HEK293 (cell line): ENCODE results near the gene LCAT.
A peak's percentile ranks its signal among the peaks of the same experiment; 100 is the strongest.

Source experiments
- BCL11A ChIP-seq: fragments of 450-650 bp; formaldehyde crosslinking; IDR thresholded peaks from 2 replicates; pipeline ENCODE4 v1.5.1; 2016; ENCODE audit warnings: low read depth, missing biosample characterization, missing genetic modification characterization
- ELK4 ChIP-seq: IDR thresholded peaks from 2 replicates; pipeline ENCODE4 v1.6.1; 2011; ENCODE audit warnings: mild to moderate bottlenecking, low read depth, low read length, borderline replicate concordance
- PBX3 ChIP-seq: sonication (generic); formaldehyde crosslinking; IDR thresholded peaks from 2 replicates; pipeline ENCODE4 v1.8.1; 2022; ENCODE audit warnings: mild to moderate bottlenecking, moderate library complexity, missing genetic modification reagents
- PRDM6 ChIP-seq: fragments of 450-650 bp; formaldehyde crosslinking; IDR thresholded peaks from 2 replicates; pipeline ENCODE4 v1.5.1; 2017; ENCODE audit warnings: missing biosample characterization, missing genetic modification characterization
- SCRT2 ChIP-seq: fragments of 450-650 bp; formaldehyde crosslinking; IDR thresholded peaks from 2 replicates; pipeline ENCODE4 v1.5.1; 2016; ENCODE audit warnings: missing biosample characterization, missing genetic modification characterization
- TCF7L2 ChIP-seq: IDR thresholded peaks from 2 replicates; pipeline ENCODE4 v1.6.1; 2011; ENCODE audit warnings: low read depth, mild to moderate bottlenecking, inconsistent platforms, low read length, moderate library complexity, borderline replicate concordance
- ZBTB11 ChIP-seq: fragments of 450-650 bp; formaldehyde crosslinking; conservative IDR thresholded peaks from 2 replicates; pipeline ENCODE4 v1.5.1; 2016; ENCODE audit warnings: low read depth, missing biosample characterization, missing genetic modification characterization
- ZBTB21 ChIP-seq: fragments of 450-650 bp; formaldehyde crosslinking; IDR thresholded peaks from 2 replicates; pipeline ENCODE4 v1.5.1; 2017; ENCODE audit warnings: missing biosample characterization, missing genetic modification characterization
- ZFHX2 ChIP-seq: fragments of 450-650 bp; formaldehyde crosslinking; conservative IDR thresholded peaks from 2 replicates; pipeline ENCODE4 v1.5.1; 2016; ENCODE audit warnings: missing biosample characterization, missing genetic modification characterization
- ZNF112 ChIP-seq: fragments of 450-650 bp; formaldehyde crosslinking; IDR thresholded peaks from 2 replicates; pipeline ENCODE4 v1.5.0; 2017; ENCODE audit warnings: missing biosample characterization, missing genetic modification characterization
- ZNF169 ChIP-seq: fragments of 450-650 bp; formaldehyde crosslinking; IDR thresholded peaks from 2 replicates; pipeline ENCODE4 v1.5.1; 2016; ENCODE audit warnings: missing biosample characterization, missing genetic modification characterization
- ZNF2 ChIP-seq: fragments of 450-650 bp; formaldehyde crosslinking; IDR thresholded peaks from 2 replicates; pipeline ENCODE4 v1.5.1; 2016; ENCODE audit warnings: missing biosample characterization, missing genetic modification characterization
- ZNF280D ChIP-seq: fragments of 450-650 bp; formaldehyde crosslinking; IDR thresholded peaks from 2 replicates; pipeline ENCODE4 v1.5.1; 2016; ENCODE audit warnings: missing biosample characterization, missing genetic modification characterization
- ZNF341 ChIP-seq: fragments of 450-650 bp; formaldehyde crosslinking; IDR thresholded peaks from 2 replicates; pipeline ENCODE4; 2016; ENCODE audit warnings: low read depth, missing biosample characterization, missing genetic modification characterization
- ZNF404 ChIP-seq: fragments of 450-650 bp; formaldehyde crosslinking; IDR thresholded peaks from 2 replicates; pipeline ENCODE4 v1.5.1; 2017; ENCODE audit warnings: missing biosample characterization, missing genetic modification characterization
- ZNF530 ChIP-seq: fragments of 450-650 bp; formaldehyde crosslinking; IDR thresholded peaks from 2 replicates; pipeline ENCODE4 v1.5.1; 2016; ENCODE audit warnings: low read depth, missing biosample characterization, missing genetic modification characterization
- ZNF621 ChIP-seq: fragments of 450-650 bp; formaldehyde crosslinking; IDR thresholded peaks from 2 replicates; pipeline ENCODE4 v1.5.1; 2017; ENCODE audit warnings: missing biosample characterization, missing genetic modification characterization
- ZNF677 ChIP-seq: fragments of 450-650 bp; IDR thresholded peaks from 2 replicates; pipeline ENCODE4 v1.5.0; 2018; ENCODE audit warnings: missing biosample characterization, mild to moderate bottlenecking, missing genetic modification characterization, moderate library complexity
- ZNF830 ChIP-seq: fragments of 450-650 bp; IDR thresholded peaks from 2 replicates; pipeline ENCODE4 v1.5.0; 2018; ENCODE audit warnings: missing biosample characterization, missing genetic modification characterization, low read depth, mild to moderate bottlenecking, moderate library complexity
- ZXDB ChIP-seq: fragments of 450-650 bp; formaldehyde crosslinking; IDR thresholded peaks from 2 replicates; pipeline ENCODE4 v1.5.1; 2016; ENCODE audit warnings: missing biosample characterization, missing genetic modification characterization
- TF ChIP-seq, protein P1 (sequence below): fragments of 450-650 bp; formaldehyde crosslinking; IDR thresholded peaks from 2 replicates; pipeline ENCODE4 v1.5.1; 2016; ENCODE audit warnings: missing biosample characterization, missing genetic modification characterization
- TF ChIP-seq, protein P2 (sequence below): fragments of 450-650 bp; formaldehyde crosslinking; IDR thresholded peaks from 2 replicates; pipeline ENCODE4 v1.5.1; 2016; ENCODE audit warnings: missing biosample characterization, missing genetic modification characterization
- TF ChIP-seq, protein P3 (sequence below): fragments of 450-650 bp; formaldehyde crosslinking; IDR thresholded peaks from 2 replicates; pipeline ENCODE4 v1.5.1; 2016; ENCODE audit warnings: missing biosample characterization, missing genetic modification characterization

LCAT gene

GRCh38 chr16:67892899-67893742, 50.8 kb downstream of the LCAT start, which contains the start of gene PSKH1 (continued):
- TF ChIP-seq, protein P1, sequence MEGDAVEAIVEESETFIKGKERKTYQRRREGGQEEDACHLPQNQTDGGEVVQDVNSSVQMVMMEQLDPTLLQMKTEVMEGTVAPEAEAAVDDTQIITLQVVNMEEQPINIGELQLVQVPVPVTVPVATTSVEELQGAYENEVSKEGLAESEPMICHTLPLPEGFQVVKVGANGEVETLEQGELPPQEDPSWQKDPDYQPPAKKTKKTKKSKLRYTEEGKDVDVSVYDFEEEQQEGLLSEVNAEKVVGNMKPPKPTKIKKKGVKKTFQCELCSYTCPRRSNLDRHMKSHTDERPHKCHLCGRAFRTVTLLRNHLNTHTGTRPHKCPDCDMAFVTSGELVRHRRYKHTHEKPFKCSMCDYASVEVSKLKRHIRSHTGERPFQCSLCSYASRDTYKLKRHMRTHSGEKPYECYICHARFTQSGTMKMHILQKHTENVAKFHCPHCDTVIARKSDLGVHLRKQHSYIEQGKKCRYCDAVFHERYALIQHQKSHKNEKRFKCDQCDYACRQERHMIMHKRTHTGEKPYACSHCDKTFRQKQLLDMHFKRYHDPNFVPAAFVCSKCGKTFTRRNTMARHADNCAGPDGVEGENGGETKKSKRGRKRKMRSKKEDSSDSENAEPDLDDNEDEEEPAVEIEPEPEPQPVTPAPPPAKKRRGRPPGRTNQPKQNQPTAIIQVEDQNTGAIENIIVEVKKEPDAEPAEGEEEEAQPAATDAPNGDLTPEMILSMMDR: peak; percentile 27; the same call in 1 of the 2 replicates
- no peak for TF ChIP-seq ZNF280D
- no peak for TF ChIP-seq ZNF169 (tag by site-specific recombination)
- no peak for TF ChIP-seq ZNF404
- no peak for TF ChIP-seq ZXDB
- TF ChIP-seq SCRT2 (tag by site-specific recombination): no peak
- peak; percentile 87 for TF ChIP-seq ZBTB21
- no peak for TF ChIP-seq ZNF830
- peak; percentile 51; the same call in 1 of the 2 replicates for TF ChIP-seq ZNF677 (tag by site-specific recombination)
- TF ChIP-seq BCL11A (tag by site-specific recombination): no peak
- TF ChIP-seq, protein P2, sequence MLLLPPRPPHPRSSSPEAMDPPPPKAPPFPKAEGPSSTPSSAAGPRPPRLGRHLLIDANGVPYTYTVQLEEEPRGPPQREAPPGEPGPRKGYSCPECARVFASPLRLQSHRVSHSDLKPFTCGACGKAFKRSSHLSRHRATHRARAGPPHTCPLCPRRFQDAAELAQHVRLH: no peak
- no peak for TF ChIP-seq TCF7L2
- no peak for TF ChIP-seq ZNF621 (tag by site-specific recombination)
- TF ChIP-seq ZNF112: no peak
- TF ChIP-seq ZNF341: no peak
- TF ChIP-seq, protein P3, sequence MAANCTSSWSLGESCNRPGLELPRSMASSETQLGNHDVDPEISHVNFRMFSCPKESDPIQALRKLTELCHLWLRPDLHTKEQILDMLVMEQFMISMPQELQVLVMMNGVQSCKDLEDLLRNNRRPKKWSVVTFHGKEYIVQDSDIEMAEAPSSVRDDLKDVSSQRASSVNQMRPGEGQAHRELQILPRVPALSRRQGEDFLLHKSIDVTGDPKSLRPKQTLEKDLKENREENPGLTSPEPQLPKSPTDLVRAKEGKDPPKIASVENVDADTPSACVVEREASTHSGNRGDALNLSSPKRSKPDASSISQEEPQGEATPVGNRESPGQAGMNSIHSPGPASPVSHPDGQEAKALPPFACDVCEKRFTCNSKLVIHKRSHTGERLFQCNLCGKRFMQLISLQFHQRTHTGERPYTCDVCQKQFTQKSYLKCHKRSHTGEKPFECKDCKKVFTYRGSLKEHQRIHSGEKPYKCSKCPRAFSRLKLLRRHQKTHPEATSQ (tag by site-specific recombination): no peak
- TF ChIP-seq ZFHX2 (tag by site-specific recombination): no peak
- no peak for TF ChIP-seq ELK4
- no peak for TF ChIP-seq ZNF2 (tag by site-specific recombination)
- TF ChIP-seq PBX3 (CRISPR knock-in tag): peak; percentile 78; the same call in 1 of the 2 replicates
- no peak for TF ChIP-seq PRDM6 (tag by site-specific recombination)
- TF ChIP-seq ZBTB11: 0 out of 2 replicates have a peak, but pooled peaks have one; percentile 19
- TF ChIP-seq ZNF530 (tag by site-specific recombination): no peak
